Effector CD4-positive, alpha-beta T cell (primary cell): Measurements from ENCODE around the gene VSIG2.

ENCODE experiments used
- DNase-seq: peaks from one replicate; pipeline ENCODE4 v3.0.0-alpha.2; 2020

VSIG2 gene

DNA sequence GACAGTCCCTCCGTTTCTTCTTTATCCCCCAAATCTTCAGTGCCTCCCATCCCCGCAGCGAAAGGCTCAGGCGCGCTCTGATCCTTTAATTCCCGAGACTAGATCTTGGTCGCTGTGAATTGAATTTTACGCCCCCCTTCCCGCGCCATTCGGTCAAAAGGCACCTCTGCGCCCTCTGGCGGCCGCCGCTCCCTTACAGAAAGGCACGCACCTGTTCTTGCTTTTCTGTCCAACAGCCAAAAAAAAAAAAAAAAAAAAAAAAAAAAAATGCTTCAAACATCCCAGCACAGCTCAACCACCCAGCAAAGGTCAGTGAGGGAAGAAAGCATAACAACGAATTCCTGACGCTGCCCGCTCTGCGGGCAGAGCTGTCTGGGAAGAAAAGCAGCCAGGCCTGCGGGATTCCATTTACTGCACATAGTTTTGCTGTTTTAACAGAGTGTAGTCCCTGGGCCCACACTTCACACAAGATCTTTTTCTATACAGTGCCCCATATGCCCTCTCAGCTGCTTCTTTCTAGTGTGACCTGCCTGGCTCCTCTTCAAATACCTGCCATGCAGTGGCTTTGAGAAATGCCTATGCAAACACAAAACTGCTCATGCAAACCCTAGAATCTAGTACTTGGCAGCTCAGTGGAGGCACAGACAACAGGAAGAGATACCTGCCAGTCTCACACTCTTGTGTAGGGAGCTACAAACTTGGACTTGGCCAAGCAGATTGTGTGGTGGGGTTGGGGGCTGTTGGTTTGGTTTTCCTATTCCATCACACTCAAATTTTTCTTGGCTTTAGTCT, 11.3 kb upstream of the VSIG2 start:
- peak; percentile 82 for DNase-seq

DNA sequence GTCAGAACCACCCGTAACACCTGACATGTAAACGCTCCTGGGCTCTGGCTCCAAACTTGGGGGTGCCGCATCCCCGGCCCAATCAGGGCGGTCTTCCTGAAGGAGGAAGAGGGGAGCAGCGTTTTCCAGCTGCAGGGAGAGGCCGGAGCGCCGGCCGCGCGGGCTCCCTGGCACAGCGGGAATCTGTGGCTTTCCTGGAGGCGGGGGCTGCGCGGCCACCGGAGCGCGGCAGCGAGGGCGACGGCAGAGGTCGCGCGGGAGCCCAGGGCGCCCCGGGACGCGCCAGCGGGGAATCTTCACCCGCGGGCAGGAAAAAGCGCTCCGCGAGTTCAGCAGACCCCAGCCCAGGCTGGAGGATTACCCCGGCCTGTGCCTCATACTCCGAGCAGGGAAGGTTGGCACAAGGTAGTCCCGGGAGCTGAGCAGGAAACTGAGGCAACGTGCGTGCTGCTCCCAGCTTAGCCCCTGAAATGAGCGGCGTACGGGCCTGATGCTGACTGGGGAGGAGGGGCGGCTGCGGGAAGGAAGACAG, 10.6 kb upstream of the VSIG2 start:
- DNase-seq, result no peak

DNA sequence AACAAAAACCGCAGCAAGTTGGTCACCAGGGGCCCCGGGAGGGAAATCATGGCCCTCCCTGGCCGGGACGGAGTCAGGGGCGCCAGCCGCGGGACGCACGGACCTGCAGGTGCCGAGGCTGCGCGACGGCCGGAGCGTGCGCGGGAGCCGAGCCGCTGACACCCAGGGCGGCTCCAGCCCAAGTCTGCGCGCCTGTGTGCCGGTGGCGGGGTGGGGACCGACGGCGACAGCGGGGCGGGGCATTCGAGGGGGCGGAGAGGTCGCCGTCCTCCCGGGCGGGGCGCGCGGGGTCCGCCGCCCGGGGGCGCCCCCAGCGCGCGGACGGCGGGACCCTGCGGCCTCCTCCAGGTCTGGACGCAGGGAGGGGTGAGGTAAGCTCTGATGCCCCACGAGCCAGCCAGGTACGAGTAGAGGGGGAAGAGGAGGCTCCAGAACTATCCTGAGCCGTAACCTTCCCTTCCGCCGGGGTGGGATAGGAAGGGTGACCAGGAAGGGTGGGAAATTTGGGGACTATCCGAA, 10.1 kb upstream of the VSIG2 start, which contains the start of gene ESAM:
TSS of gene ESAM (minus strand) at position 186 of the 519 bp plus-strand sequence. CDS start at position 50, 136 bp downstream.
- DNase-seq, result peak; percentile 50

DNA sequence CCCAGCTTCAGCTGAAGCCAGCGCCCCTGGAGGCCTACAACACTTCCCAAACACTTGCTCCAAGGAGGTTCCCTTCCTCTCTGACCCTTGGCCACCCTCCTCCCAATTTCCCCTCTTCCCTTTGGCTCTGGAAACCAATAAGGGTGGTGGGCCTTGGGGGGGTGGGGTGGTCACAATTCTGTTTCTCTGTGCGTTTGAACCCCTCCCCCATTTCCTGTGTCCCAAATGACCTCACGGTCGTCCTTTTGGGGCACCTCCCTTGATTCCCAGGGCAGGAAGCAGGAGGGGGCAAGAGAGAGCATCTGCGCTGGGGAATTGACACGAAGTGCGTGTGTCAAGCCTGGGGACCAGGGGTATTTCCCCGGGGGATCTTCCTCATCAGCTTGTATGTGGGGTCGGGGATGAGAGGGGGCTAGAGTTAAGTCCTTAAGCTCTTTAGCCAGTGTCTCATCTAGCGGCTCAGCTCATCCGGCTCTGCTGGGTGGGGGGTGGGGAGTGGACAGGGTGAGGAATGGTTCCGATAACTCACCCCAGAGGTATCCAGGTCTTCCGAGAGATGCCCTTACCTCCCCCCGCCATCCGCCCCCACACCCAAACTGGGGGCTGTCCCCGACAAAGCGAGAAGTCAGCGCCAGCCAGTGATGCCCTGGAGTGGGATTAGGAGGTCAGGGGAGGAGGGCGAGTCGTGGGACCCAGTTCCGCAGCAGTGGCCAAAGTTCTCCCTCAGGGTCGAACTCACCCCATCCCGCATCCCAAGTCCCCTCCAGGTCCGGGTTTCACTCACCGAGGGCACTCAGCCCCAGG, 9.4 kb upstream of the VSIG2 start:
- DNase-seq, result no peak

DNA sequence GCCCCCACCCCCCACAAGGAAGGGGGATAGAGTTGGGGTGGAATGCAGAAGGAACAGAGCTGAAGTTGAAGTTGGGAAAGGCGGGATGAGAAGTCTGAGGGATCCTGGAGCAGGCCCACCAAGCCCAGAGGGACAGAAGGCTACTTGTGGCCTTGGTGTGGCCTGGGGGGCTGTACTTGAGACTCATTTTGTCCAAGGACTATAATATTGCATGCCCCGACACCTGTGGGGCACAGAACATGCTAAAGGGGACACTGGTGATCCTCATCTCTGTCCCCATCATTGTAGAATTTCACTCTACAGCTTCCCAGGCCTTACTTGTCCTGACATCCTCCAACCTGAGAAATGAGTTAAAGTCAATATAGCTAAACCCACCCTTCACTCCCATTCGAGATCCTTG, 8.8 kb upstream of the VSIG2 start:
- no peak for DNase-seq

DNA sequence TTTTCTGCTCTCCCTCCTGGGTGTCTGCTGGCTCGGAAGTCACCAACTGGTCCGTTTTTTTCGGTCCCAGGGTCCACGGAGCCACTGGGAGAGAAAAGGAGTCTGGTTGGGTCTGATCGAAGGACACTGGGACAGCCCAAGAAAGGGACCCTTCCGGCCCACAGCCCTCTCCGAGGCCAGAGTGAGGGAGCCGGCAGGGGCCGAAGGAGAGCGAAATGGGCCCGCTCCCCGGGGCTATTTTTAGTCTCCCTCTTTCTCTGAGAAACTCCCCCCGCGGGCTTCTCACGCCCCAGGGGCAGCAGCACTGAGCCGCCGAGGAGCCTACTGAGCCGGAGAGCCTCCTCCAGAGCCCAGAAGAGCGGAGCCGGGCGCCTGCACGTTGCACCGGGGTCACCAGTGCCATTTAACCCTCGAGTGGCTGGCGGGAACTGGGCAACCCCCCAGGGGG, 8.2 kb upstream of the VSIG2 start:
- DNase-seq, result no peak

DNA sequence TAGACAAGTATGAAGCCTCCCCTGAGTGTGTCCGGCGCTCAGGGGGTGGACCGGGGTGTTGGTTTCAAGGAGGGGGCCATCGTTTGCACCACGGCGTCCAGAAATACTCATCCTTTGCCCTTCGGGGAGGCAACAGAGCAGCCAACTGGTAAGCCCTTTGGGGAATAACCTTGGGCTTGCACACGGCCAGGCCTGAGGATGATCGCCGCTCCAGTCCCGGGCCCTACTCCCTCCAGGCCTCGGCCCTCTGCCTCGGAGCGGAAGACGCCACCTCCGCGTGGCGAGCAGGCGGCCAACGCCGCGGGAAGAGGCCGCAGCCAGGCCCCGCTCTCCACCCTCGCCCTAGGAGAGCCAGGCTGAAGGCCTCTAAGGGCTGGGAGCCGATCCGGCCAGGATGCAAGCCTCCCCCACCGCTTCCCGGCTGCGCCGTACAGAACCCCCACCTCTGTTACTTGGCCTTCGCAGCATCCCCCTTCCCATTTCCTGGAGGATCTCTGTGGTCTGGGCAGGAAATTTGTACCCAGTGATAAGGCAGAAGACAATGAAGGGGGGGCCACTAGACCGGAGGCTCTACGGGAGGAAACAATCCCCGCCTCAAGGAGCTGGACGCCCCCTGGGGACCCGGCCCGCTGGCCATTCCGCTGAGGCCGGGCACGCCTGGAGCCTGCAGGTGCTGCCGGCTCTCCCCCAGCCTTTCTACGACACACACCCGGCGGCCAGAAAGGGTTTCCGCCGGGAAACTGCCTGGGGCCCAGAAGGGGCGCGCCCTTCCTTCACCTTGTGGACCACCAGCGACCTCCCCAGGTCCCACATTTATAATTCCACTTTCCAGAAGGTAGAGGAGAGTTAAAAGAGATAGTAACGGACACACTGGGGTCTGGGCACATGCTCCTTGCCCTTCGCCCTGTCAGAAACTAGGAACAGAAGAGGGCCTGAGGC, 7.5 kb upstream of the VSIG2 start:
- no peak for DNase-seq

DNA sequence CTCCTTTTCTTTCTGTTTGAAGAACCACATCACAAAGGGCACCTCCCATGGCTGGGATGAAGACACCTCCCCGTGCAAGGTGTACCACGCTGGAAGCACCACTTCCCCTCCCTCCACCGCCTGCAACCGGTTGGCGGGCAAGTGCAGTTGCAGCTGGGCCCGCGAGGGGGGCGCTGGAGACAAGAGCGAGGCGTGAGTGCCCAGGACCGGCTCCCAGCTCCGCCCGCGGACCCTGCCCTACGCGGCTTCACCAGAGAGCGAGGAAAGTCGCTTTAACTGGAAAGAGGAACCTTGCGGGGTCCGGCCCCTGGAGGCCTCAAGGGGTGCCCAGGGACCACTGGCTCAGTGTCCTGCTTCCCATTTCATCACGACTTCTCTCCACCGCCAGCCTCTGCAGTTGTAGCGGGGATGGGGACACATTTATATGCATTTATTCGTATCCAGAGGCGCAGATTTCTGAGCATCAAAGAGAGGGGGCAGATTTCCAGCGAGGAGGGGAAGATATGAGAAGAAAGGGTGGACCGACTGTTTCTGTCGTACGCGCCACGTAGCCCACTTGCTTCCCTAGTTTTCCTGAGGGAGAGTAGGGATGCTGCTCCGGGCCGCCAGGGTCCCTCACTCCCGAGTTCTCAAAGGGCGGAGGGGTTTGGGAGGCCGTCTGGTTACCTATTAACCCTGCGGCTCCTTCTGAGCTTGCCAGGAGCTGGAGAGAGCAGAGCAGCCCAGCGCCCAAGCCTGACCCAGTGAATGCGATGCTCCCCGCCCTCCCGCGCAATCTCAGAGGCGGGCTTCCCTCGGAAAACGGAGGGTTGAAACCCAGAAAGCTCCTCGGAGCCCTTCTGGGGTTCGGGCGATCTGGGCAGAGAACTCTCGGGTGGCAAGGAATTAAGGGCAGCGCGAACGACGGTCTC, 6.6 kb upstream of the VSIG2 start:
- DNase-seq, result peak; percentile 51

DNA sequence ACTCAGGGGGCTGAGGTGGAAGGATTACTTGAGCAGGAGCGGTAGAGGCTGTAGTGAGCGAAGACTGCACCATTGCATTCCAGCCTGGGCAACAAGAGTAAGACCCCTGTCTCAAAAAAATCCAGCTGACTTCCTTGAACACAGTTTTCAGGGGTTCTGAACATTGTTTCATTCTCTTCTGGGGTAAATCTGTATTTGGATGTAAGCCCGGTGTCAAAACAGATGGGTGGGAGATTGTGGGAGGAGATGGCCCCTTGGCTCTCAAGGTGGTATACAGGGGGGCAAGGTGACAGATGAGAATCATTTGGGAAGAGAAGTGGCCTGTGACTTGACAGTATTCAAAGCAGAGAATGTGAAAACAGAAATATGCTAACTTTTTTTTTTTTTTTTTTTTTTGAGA, 5.3 kb upstream of the VSIG2 start:
- DNase-seq, result no peak

DNA sequence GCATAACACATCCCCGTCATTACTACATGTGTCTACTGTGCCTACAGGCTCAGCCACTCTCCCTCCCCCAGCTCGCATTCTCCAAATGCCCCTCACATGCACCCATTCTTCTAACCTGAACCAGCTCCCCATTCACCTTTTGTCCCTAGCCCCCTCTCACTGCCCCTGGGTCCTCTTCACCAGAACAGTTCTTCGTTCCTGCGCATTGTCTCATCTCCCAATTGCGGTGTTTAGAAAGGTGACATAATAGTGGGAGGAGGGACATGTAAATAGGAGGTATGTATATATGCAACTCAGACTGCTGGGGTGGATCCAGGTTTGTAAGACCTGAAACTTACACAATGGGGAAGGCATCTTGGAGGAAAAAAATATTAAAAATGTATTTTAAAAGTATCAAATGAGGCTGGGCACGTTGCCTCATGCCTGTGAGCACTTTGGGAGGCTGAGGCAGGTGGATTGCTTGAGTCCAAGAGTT, 4.7 kb upstream of the VSIG2 start:
- DNase-seq, result no peak

DNA sequence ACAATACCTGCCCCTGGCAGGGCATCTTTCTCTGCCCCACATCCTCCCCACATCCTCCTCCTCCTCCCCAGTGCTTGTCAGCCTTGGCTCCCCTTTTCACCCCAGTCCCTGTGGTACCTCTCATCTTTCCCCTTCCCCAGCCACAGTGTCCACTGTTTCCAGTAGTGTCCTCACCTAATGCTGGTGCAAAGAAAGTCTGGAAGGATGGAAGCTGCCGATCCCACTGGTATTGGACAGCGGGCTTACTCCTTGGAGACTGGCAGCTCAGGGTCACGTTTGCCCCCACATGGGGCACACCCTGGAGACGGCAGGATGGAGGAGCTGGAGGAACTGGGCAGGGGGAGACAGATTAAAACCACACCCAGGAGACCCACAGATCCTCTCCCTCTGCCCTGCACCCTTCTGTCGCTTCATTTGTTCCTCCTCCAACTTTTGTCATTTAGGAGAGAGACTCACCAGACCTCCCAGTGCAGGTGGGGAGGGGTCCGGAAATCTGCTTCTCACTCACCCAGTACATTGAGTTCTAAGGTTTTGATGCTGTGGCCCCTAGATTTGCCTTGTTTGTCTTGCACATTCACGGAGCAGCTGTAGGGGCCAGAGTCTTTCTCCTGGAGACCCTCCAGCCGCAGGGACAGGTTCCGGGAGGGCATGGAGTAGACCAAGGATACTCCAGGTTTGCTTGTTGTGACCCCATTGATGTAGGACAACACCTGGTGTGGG, 4.1 kb upstream of the VSIG2 start:
- DNase-seq, result no peak

DNA sequence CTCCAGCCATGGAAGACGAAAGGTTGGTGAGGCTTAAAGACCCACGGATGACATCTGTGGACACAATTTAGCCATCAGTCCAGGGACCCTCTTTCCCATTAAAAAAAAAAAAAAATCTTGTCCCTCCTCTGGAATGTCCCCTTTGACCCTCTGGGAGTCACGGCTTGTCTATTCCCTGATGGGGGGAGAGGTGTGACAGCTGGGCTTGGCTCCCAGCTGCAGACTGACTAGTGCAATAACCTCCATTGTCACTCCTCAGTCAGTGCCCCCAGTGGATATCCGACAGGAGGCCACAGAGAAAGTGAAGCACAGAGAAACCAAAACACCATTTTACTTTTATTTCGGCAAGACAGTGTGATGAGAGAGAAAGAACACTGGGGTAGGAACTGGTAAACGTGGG, 2.7 kb upstream of the VSIG2 start:
- no peak for DNase-seq

DNA sequence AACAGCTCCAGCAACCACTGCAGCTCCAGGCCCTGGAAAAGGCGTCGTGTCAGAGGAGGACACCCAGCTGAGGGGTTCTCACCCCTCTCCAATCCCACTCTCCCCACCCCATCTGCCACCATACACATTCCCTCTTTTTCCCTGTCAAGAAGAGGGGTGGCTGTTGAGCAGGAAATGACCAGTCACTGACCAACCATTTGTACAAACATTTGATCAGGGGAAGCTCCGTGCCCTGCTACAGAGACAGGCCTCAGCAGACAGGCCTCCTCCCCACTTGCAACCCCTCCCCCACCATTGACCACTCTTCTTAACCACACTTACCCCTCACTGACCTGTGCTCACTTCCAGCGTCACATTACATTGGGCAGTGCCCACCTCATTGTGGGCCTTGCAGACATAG, 2.3 kb upstream of the VSIG2 start:
- no peak for DNase-seq

DNA sequence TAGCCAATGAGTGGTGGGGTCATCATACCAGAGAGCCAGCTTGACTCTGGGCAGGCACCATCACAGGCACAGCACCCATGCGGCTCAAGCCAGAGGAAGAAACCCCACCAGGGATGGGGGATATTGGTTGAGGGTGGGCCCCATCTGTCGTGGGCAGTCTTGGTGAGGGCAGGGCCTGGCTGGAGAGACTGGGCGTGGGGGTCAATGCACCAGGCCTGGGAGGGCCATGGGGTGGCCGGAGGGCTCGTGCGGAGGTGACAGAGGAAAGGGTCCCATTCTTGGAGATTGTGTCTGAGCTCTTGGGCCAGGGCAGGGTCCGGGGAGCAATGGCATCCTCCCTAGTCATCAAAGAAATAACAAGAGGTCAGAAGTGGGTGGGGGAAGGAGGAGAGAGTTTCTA, 1.6 kb upstream of the VSIG2 start:
- no peak for DNase-seq

DNA sequence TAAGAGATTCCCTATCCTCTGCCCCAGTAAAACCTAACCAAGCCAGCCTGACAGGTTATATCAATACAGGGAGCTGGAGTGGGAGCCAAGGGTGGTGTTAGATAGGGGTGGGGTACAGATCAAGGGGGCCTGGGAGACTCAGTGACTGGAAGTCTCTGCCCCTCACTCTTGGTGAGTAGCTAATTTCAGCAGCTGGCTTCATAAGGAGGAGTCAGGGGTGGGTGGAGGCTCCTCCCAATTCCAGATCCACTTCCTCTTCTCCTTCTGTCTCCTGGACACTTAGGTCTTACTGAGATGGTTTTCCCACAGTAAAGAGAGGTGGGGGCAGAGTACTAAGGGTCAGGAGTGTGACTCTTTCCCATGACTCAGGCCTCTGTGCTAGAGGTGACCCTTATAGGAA, 1.1 kb upstream of the VSIG2 start:
- no peak for DNase-seq

DNA sequence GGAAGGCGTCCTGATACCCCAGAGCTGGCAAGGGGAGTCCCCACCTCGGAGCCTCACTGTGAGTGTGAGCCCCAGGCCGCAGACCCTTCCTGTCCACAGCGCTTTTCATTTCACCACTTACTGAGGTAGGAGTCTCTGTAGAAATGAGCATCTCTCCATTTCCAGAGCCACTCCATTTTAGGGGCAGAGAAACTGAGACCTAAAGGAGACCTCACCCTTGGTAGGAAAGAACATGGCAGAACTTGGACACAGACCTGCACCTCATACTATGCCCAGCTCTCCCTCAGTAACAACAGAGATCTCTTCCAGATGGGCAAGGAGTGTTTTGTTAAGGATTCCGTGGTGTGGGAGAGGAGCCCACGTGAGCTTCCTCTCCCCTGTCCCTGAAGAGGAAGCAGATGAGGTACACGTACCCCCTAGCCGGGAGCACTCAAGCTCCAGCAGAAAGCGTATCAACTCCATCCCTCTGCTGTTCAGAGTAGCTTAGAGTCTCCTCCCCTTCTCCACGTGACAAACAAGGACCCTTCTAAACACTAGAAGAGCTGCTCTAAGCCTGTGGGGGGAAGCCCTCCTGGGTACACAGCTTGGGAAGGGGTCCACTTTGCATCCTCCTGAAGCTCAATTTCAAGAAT, 532 bp upstream of the VSIG2 start:
- DNase-seq, result no peak

DNA sequence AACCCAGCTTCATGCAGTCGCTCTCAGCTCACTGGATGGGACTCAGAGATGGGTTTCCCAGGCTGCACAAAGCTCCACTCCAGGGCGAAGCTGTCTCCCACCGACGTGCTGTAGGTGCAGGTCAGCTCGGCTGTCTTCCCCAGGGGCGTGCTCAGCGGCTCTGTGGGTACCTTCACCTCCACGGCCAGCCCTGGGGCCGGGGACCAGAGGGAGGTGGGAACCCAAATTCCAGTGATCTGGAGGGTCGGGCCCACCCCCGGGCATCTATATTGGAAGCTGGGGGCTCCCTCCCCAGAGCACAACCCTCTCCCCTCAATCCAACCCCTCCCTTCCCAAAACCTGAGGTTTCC, 689 bp downstream of the VSIG2 start:
- DNase-seq, result no peak

DNA sequence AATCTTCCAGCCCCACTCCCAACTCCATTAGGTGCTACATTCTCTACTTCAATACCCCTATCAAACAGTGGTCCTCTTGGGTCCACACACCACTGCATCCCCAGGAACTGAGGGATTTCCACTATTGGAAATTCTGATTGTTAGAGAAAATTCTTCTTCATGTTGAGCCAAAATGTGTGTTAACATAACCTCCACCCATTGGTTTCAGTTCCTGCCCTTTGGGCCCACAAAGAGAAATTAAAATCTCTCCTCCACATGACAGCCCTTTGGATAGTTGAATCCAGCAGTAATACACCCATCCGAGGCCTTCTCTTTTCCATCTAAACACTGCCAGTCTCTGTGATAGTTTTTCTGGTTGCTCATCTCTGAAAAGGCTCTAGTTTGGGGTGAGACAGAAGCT, 2.1 kb downstream of the VSIG2 start:
- no peak for DNase-seq

DNA sequence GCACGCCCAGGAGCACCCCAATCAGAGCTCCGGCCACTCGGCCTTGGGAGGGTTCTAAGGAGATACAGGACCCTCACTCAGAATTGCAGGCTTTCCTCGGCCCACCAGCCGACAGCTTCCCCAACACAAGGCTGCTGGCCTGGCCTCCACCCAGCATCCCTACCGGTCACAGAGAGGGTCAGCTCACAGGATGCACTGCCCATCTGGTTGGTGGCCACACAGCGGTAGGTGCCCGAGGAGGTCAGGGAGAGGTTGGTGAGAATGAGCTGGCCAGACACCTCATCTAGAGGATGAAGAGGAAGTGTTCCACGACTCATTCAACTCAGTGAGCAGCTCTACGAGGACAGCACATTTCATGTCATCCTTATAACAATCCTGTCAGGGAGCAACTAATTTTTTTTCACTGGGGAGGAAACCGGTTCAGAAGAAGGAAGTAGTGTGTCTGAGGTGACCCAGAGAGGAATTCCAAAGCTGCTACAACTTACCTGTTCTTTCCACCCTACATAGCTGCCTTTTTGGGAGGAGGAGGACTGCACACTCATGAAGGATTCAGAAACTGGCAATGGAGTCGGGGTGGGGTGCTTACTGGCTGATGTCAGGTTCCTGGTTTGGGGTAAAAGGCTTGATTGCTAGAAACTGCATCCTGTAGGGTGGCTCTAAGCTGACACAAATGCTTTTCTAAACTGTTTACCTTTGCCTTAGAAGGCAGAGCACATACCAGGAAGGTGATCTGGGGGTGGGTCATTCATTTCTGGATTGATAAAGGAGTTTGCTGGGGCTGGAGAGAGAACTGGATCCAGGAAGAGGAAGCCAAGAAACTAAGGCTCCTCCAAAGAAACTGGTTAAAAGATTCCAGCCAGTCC, 3.3 kb downstream of the VSIG2 start:
- no peak for DNase-seq
